GM19395 (cell line): ENCODE measurements around the gene RAPGEFL1.
"Not testable (repeated sequence)": the region's sequence is repeated elsewhere in the genome, so short reads cannot be mapped to it uniquely, and the experiment has no call there.

Experiments used
- ATAC-seq: cut with Tn5 transposase; IDR thresholded peaks from one replicate; pipeline ENCODE4 v1.9.1; 2021; ENCODE audit warnings: mild to moderate bottlenecking, moderate library complexity; ENCODE audit not compliant: unreplicated experiment

RAPGEFL1 gene

DNA sequence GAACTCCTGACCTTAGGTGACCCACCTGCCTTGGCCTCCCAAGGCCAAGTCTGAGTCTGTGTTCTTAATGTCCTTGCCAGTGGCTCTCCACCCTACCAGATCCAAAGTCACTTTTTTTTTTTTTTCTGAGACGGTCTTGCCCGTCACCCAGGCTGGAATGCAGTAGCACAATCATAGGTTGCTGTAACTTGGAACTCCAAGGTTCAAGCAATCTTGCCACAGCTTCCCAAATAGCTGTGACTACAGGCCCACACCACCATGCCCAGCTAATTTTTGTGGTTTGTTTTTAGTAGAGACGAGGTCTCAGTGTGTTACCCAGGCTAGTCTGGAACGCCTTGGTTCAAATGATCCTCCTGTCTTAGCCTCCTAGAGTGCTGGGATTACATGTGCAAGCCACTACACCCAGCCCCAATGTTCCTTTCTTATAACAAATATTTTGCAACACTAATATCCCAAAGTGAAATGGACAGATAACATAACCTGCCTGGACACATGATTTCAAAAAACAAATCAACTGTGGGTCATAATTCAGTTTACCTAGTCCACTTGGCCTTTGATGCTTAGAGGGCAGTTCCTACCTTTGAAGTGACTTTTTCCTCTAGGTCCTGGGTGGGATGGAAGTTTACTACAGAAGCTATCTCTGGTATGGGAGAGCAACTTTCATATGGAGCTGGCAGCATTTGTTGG, 4.0 kb upstream of the RAPGEFL1 start:
- no peak for ATAC-seq

GRCh38 chr17:40173778-40174135, 3.5 kb upstream of the RAPGEFL1 start:
- no peak for ATAC-seq

DNA sequence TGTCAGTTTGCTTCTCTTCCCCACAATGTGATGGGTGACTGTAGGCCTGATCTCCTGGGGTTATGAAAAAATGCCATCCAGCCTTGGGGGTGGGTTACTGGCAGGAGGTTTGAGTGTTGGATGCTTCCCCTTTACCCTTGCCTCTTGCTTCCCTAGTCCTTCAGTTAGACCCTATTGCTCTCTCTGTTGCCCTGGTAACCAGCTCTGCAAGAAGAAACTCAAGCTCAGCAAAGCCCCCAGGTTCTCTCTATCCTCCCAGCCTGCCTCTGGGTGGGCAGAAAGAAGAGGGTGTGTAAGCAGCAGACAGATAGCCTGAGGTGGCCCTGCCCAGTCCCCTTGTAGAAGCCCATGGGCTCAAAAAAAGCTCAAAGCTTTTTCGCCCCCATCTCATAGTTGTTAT, 2.8 kb upstream of the RAPGEFL1 start:
- no peak for ATAC-seq

DNA sequence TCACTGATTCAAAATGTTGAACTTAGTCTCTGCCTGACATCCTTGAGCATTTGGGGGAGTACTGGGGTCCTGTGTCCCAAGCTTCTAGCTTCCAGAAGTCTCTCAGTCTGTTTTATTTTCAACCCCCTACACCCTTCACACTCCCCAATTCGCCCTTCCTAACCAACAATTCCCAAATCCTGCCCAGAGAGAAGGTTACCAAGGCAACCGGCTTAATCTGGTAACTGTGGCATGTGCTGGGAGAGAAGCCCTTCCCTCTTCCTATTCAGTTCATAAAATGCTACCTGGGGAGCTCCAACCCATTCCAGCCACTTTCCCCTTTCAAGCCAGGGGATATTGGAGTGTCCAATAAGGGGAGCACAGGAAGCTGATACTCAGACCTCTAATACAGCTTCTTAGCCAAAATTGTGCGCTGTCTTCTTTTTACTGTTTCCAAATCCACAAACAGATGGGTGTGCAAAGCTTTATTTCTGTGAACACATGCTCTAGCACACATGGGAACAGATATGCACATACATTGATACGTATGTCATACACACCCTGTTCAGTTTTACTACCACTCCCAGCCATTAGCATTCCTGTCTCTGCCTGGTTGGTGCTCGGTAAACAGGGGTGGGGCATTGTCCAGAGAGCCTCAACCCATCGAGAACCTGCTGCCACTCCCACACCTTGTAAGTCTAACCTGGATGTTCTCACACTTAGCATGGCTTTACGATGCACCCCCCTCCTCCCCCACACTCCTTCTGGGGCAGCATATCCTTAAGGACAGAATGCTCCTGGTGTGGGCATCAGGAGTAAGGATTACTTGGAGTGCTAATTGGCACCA, 1.1 kb upstream of the RAPGEFL1 start:
- ATAC-seq, result no peak

DNA sequence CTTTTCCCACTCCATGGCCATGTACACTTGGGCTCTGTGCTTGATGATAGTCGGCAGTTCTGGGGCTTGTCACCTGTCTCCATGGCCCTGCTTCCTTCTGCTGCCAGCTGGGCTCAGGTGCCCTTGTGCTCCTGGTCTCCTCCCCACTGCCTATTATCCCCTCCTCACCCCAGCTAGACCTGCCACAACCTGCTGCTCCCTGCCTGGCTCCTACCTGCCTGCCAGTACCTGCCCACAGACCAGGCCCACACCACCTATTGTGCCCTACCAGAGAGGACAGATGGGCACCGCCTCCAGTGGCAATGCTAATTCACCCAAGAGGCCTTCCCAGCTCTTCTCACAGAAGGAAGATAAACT, 538 bp upstream of the RAPGEFL1 start:
- ATAC-seq, result no peak

GRCh38 chr17:40178021-40178601, 841 bp downstream of the RAPGEFL1 start:
- no peak for ATAC-seq

DNA sequence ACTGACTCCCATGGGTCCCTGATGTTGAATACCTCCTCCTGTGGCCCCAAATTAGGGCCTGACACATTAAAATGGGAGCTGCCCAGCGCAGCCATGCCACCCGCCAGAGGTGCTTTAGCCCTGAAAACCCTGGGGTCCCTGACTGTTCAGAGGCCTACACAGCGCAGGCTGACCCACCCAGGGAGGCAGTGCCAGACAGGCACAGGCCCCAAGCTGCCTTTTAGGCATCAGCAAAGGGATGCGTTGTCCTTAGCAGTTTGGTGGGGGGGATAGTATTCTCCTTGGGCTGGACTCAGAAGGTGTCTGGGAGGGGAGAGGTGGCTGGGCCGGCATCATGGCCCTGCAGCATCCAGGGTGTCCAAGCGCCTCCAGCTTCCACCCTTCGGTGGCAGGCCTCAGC, 1.4 kb downstream of the RAPGEFL1 start:
- no peak for ATAC-seq

- no peak for ATAC-seq
These were observed 2.8 kb downstream of the RAPGEFL1 start for GRCh38 chr17:40179923-40180659.

- no peak for ATAC-seq
These were observed 3.4 kb downstream of the RAPGEFL1 start for GRCh38 chr17:40180694-40181093.

GRCh38 chr17:40181205-40181604, 3.9 kb downstream of the RAPGEFL1 start:
- no peak for ATAC-seq

GRCh38 chr17:40182606-40183005, 5.3 kb downstream of the RAPGEFL1 start:
- ATAC-seq, result no peak

- no peak for ATAC-seq
These were observed 10.0 kb downstream of the RAPGEFL1 start for GRCh38 chr17:40187238-40187637.

DNA sequence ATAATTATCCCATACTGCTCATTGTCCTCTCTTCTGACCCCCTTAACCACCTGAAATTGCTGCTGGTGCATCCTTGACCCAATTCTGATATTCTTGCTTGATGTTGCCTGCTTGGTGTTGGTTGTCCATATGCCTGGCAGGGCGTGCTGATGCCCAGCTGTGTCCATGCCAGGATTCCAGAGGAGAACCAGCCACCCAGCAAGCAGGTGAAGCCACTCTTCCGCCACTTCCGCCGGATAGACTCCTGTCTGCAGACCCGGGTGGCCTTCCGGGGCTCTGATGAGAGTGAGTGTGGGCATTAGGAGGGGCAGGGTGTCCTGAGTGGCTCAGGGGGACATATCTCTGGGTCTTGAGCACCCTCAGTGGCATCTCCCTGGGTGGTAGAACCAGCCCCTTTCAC, 11.4 kb downstream of the RAPGEFL1 start:
- ATAC-seq, result no peak

DNA sequence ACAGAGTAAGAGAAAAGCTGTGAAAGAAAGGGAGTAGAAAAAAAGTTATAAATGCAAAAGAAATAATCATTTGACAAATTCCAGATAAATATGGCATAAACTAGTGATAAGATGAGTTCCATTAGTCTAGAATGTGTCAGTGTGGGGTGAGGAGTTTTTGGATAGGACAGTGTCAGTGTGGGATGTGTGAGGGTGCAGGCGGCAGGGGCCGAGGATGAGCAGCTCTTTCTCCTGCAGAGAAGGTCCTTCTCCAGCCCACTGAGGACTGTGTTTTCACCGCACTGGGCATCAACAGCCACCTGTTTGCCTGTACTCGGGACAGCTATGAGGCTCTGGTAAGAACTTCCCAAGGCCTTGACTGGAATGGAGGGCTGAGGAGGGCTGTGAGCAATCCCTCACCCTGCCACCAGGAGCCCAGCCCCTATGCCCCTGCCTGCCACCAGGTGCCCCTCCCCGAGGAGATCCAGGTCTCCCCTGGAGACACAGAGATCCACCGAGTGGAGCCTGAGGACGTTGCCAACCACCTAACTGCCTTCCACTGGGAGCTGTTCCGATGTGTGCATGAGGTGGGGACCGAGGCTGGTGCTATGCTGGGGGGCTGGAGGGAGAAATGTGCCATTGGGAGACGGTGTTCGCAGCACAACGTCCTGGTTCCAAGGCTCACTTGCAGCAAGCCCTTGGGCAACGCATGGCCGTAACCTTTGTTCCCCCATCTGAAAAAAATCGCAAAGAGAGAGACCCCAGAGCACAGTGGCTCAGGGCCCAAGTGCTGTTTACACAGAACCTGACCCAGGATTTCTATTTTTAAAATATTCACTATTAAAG, 13.1 kb downstream of the RAPGEFL1 start:
- ATAC-seq, result no peak

- ATAC-seq, result peak; percentile 70
These were observed 14.3 kb downstream of the RAPGEFL1 start for GRCh38 chr17:40191237-40192208.

GRCh38 chr17:40192961-40193360, 15.7 kb downstream of the RAPGEFL1 start:
- ATAC-seq, result no peak

DNA sequence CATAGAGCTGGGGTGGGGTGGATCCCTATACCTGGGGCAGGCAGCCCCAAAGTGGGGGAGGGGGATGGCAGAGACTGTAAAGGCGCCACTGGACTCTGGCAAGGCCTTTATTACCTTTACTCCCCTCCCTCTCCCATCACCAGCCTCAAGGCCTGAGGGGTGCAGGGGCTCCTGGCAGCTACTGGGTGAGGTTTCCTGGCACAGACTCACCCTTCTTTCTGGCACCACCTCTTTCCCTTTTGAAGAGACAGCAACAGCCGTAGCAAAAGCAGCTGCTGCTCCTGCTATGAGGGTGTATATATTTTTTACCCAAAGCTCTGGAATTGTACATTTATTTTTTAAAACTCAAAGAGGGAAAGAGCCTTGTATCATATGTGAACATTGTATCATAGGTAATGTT, 17.6 kb downstream of the RAPGEFL1 start:
- no peak for ATAC-seq

- no peak for ATAC-seq
These were observed 20.3 kb downstream of the RAPGEFL1 start for GRCh38 chr17:40197550-40197949.

DNA sequence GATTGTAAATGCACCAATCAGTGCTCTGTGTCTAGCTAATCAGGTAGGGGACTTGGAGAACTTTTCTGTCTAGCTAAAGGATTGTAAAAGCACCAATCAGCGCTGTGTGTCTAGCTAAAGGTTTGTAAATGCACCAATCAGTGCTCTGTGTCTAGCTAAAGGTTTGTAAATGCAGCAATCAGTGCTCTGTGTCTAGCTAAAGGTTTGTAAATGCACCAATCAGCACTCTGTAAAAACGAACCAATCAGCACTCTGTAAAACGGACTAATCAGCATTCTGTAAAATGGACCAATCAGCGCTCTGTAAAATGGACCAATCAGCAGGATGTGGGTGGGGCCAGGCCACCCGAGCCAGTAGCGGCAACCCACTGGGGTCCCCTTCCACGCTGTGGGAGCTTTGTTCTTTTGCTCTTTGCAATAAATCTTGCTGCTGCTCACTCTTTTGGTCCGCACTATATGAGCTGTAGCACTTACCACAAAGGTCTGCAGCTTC, 20.7 kb downstream of the RAPGEFL1 start:
- not testable (repeated sequence) for ATAC-seq
